Measurements from ENCODE around the gene FRS2.

The FRS2 gene

GRCh38 chr12:69548687-69549086 is 78.5 kb downstream of the FRS2 start:
- no peak overlapping the region for H3K4me3 ChIP-seq (ENCODE audit: low read length)
- H3K27me3 ChIP-seq (ENCODE audit: control insufficient read depth, insufficient read depth, low read length): no peaks in the 10 kb centered on the region
- no peaks in the 10 kb centered on the region for H3K4me1 ChIP-seq (ENCODE audit: control insufficient read depth, insufficient read depth, low read length)
- no peak overlapping the region for H3K9ac ChIP-seq (ENCODE audit: low read length)
- H3K9me3 ChIP-seq (ENCODE audit: control insufficient read depth, low read length): no peaks in the 10 kb centered on the region
- H3K36me3 ChIP-seq (ENCODE audit: control insufficient read depth, insufficient read depth, low read length): no peaks in the 10 kb centered on the region

GRCh38 chr12:69550569-69551350 is 80.6 kb downstream of the FRS2 start:
- Histone ChIP-seq H3K9me3 (ENCODE audit: control insufficient read depth, low read length) (no peaks in the 10 kb centered on the region), H3K9ac (ENCODE audit: low read length) (no peak overlapping the region), H3K4me3 (ENCODE audit: low read length) (no peak overlapping the region)

GRCh38 chr12:69553628-69554248 is 83.5 kb downstream of the FRS2 start:
- Histone ChIP-seq H3K4me1 (ENCODE audit: control insufficient read depth, insufficient read depth, low read length) (no peaks in the 10 kb centered on the region), H3K27me3 (ENCODE audit: control insufficient read depth, insufficient read depth, low read length) (no peaks in the 10 kb centered on the region), H3K9me3 (ENCODE audit: control insufficient read depth, low read length) (no peaks in the 10 kb centered on the region), H3K9ac (ENCODE audit: low read length) (no peak overlapping the region), H3K36me3 (ENCODE audit: control insufficient read depth, insufficient read depth, low read length) (no peaks in the 10 kb centered on the region), H3K4me3 (ENCODE audit: low read length) (no peak overlapping the region)

More at GRCh38 chr12:69550569-69551350, 80.6 kb downstream of the FRS2 start:
- Histone ChIP-seq H3K4me1 (ENCODE audit: control insufficient read depth, insufficient read depth, low read length) (no peaks in the 10 kb centered on the region), H3K27me3 (ENCODE audit: control insufficient read depth, insufficient read depth, low read length) (no peaks in the 10 kb centered on the region), H3K36me3 (ENCODE audit: control insufficient read depth, insufficient read depth, low read length) (no peaks in the 10 kb centered on the region)

- Histone ChIP-seq H3K4me1 (ENCODE audit: control insufficient read depth, insufficient read depth, low read length) (no peaks in the 10 kb centered on the region), H3K27me3 (ENCODE audit: control insufficient read depth, insufficient read depth, low read length) (no peaks in the 10 kb centered on the region), H3K9me3 (ENCODE audit: control insufficient read depth, low read length) (no peaks in the 10 kb centered on the region), H3K36me3 (ENCODE audit: control insufficient read depth, insufficient read depth, low read length) (no peaks in the 10 kb centered on the region), H3K4me3 (ENCODE audit: low read length) (no peak overlapping the region), H3K9ac (ENCODE audit: low read length) (no peak overlapping the region)
These were observed 85.3 kb downstream of the FRS2 start for GRCh38 chr12:69555461-69555860.

- Histone ChIP-seq H3K9ac (ENCODE audit: low read length) (no peak overlapping the region), H3K36me3 (ENCODE audit: control insufficient read depth, insufficient read depth, low read length) (no peaks in the 10 kb centered on the region), H3K4me3 (ENCODE audit: low read length) (no peak overlapping the region), H3K4me1 (ENCODE audit: control insufficient read depth, insufficient read depth, low read length) (no peaks in the 10 kb centered on the region), H3K9me3 (ENCODE audit: control insufficient read depth, low read length) (no peaks in the 10 kb centered on the region), H3K27me3 (ENCODE audit: control insufficient read depth, insufficient read depth, low read length) (no peaks in the 10 kb centered on the region)
These were observed 86.2 kb downstream of the FRS2 start for GRCh38 chr12:69556383-69556782.

GRCh38 chr12:69563166-69563762 is 93.1 kb downstream of the FRS2 start:
- no peak overlapping the region for H3K9ac ChIP-seq (ENCODE audit: low read length)
- no peaks in the 10 kb centered on the region for H3K27me3 ChIP-seq (ENCODE audit: control insufficient read depth, insufficient read depth, low read length)
- no peaks in the 10 kb centered on the region for H3K4me1 ChIP-seq (ENCODE audit: control insufficient read depth, insufficient read depth, low read length)
- no peaks in the 10 kb centered on the region for H3K9me3 ChIP-seq (ENCODE audit: control insufficient read depth, low read length)
- no peaks in the 10 kb centered on the region for H3K36me3 ChIP-seq (ENCODE audit: control insufficient read depth, insufficient read depth, low read length)
- H3K4me3 ChIP-seq (ENCODE audit: low read length): no peak overlapping the region

- Histone ChIP-seq H3K9ac (ENCODE audit: low read length) (no peak overlapping the region), H3K4me3 (ENCODE audit: low read length) (no peak overlapping the region), H3K4me1 (ENCODE audit: control insufficient read depth, insufficient read depth, low read length) (no peaks in the 10 kb centered on the region), H3K36me3 (ENCODE audit: control insufficient read depth, insufficient read depth, low read length) (no peaks in the 10 kb centered on the region), H3K27me3 (ENCODE audit: control insufficient read depth, insufficient read depth, low read length) (no peaks in the 10 kb centered on the region), H3K9me3 (ENCODE audit: control insufficient read depth, low read length) (no peaks in the 10 kb centered on the region)
These were observed 96.4 kb downstream of the FRS2 start for GRCh38 chr12:69566603-69567002.

- H3K9ac ChIP-seq (ENCODE audit: low read length): no peak overlapping the region
- H3K9me3 ChIP-seq (ENCODE audit: control insufficient read depth, low read length): no peaks in the 10 kb centered on the region
- no peaks in the 10 kb centered on the region for H3K4me1 ChIP-seq (ENCODE audit: control insufficient read depth, insufficient read depth, low read length)
- no peak overlapping the region for H3K4me3 ChIP-seq (ENCODE audit: low read length)
- no peaks in the 10 kb centered on the region for H3K27me3 ChIP-seq (ENCODE audit: control insufficient read depth, insufficient read depth, low read length)
- H3K36me3 ChIP-seq (ENCODE audit: control insufficient read depth, insufficient read depth, low read length): no peaks in the 10 kb centered on the region
These were observed 99.0 kb downstream of the FRS2 start for GRCh38 chr12:69569236-69569635.

GRCh38 chr12:69570000-69570516 is 99.9 kb downstream of the FRS2 start:
- H3K4me3 ChIP-seq (ENCODE audit: low read length): no peak overlapping the region
- H3K27me3 ChIP-seq (ENCODE audit: control insufficient read depth, insufficient read depth, low read length): no peaks in the 10 kb centered on the region
- H3K9ac ChIP-seq (ENCODE audit: low read length): no peak overlapping the region
- no peaks in the 10 kb centered on the region for H3K9me3 ChIP-seq (ENCODE audit: control insufficient read depth, low read length)
- no peaks in the 10 kb centered on the region for H3K36me3 ChIP-seq (ENCODE audit: control insufficient read depth, insufficient read depth, low read length)
- no peaks in the 10 kb centered on the region for H3K4me1 ChIP-seq (ENCODE audit: control insufficient read depth, insufficient read depth, low read length)

GRCh38 chr12:69570545-69571399 is 100.6 kb downstream of the FRS2 start:
- H3K36me3 ChIP-seq (ENCODE audit: control insufficient read depth, insufficient read depth, low read length): no peaks in the 10 kb centered on the region
- H3K27me3 ChIP-seq (ENCODE audit: control insufficient read depth, insufficient read depth, low read length): no peaks in the 10 kb centered on the region
- H3K9me3 ChIP-seq (ENCODE audit: control insufficient read depth, low read length): no peaks in the 10 kb centered on the region
- no peaks in the 10 kb centered on the region for H3K4me1 ChIP-seq (ENCODE audit: control insufficient read depth, insufficient read depth, low read length)
- H3K4me3 ChIP-seq (ENCODE audit: low read length): no peak overlapping the region
- no peak overlapping the region for H3K9ac ChIP-seq (ENCODE audit: low read length)

- Histone ChIP-seq H3K27me3 (ENCODE audit: control insufficient read depth, insufficient read depth, low read length) (no peaks in the 10 kb centered on the region), H3K36me3 (ENCODE audit: control insufficient read depth, insufficient read depth, low read length) (no peaks in the 10 kb centered on the region), H3K9ac (ENCODE audit: low read length) (no peak overlapping the region), H3K4me1 (ENCODE audit: control insufficient read depth, insufficient read depth, low read length) (no peaks in the 10 kb centered on the region), H3K9me3 (ENCODE audit: control insufficient read depth, low read length) (no peaks in the 10 kb centered on the region), H3K4me3 (ENCODE audit: low read length) (no peak overlapping the region)
These were observed 105.2 kb downstream of the FRS2 start for GRCh38 chr12:69575346-69575745.
